GM21447 (cell line): ENCODE data around the gene HECA.

Source experiments
- ATAC-seq: cut with Tn5 transposase; IDR thresholded peaks from one replicate; pipeline ENCODE4 v1.9.1; 2021; ENCODE audit not compliant: unreplicated experiment

HECA gene

DNA sequence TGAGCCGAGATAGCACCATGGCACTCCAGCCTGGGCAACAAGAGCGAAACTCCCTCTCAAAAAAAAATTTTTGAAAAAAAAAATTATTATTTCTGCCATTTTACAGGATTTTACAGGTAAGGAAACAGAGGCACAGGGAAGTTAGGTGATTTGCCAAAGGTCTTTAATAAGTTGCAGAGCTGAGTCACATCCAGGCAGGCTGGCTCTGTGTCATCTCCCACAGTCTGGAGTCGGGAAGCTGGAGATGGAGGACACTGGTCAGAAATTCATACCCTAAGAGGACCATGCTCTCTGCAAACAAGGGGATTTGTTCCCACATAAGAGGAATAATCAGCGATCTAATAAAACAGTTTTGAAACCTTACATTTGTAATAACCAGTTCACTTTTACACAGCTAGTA lies 24.1 kb downstream of the HECA start:
- no peak for ATAC-seq

DNA sequence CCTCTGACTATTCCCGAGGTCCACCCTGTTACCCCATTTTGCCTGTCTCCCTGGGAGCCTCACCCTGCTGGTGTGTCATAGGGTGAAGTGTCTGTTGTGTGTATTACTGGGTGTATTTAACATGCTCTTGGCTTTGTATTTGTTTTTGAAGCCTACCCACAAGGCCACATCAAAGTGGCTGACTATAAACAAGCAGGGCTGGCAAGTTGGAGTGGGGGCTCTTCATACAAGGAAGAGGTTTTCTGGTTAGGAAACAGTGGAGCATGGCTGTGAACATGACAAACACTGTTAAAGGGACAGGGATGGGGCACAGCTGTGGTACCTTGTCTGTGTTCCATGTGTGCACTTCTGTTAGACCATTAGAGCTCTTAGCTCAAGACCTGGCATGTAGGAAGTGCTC lies 26.3 kb downstream of the HECA start:
- no peak for ATAC-seq

DNA sequence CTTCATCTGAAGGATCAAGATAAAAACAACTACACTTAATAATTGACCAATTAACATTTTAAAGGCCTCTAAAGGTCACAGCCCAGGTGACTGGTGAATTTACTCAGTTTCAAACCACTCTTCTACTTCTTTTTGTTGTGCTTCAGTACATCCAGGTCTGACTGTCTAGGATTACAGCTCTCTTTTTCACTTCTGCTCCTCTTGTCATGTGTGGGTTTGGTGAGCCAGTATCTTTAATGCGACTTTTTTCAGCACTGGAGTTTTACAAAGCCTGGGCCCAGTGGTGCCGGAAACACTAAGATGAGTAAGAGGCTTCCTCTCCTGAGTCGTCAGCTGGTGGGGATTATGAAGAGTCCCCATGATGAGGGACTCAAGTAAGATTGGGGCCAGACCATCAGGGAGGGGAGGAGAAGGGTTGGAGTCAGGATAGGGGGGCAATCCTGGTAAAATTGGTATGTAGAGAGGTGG lies 27.0 kb downstream of the HECA start:
- peak; percentile 97 for ATAC-seq

DNA sequence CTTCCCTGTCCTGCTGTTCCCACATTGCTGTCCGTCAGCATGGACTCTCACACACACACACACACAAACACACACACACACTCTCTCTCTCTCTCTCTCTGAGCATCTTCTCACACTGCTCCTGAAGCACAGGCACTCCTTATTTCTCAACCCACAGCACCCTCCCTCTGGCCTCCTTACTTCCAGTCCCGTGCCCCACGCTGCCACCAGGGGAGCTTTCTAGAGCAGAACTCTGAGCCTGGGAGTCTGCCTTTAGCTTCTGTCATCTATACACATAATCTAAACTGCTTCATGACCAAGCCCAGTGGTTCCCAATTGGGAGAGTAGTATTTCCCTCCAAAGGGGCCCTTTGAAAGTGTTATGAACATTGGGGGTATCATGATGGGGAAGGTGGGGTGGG lies 29.1 kb downstream of the HECA start:
- ATAC-seq: no peak

DNA sequence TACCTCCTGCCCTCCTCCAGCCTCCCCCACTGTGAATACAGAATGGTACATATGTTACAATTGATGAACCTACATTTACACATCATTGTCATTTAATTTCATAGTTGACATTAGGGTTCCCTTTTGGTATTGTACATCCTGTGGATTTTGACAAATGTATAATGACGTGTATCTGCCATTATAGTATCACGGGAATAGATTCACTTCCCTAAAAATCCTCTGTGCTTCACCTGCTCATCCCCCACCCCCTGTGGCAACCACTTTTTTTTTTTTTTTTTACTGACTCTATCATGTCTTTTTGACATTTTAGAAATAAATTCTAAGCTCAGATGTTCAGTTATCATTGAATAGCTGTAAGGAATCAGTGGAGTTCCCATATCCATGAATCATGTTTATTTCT lies 30.4 kb downstream of the HECA start:
- no peak for ATAC-seq

DNA sequence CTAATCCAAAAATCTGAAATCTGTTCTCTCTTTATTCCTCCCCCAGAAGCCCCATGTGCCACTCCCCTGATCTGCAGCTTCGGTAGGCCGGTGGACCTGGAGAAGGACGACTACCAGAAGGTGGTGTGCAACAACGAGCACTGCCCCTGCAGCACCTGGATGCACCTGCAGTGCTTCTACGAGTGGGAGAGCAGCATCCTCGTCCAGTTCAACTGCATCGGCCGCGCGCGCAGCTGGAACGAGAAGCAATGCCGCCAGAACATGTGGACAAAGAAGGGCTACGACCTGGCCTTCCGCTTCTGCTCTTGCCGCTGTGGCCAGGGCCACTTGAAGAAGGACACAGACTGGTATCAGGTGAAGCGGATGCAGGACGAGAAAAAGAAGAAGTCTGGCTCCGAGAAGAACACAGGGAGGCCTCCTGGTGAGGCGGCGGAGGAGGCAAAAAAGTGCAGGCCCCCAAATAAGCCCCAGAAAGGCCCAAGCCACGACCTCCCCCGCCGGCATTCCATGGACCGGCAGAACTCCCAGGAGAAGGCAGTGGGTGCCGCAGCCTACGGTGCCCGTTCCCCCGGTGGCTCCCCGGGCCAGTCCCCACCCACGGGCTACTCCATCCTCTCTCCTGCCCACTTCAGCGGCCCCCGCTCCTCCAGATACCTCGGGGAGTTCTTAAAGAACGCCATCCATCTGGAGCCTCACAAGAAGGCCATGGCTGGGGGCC lies 31.5 kb downstream of the HECA start:
- ATAC-seq: no peak

DNA sequence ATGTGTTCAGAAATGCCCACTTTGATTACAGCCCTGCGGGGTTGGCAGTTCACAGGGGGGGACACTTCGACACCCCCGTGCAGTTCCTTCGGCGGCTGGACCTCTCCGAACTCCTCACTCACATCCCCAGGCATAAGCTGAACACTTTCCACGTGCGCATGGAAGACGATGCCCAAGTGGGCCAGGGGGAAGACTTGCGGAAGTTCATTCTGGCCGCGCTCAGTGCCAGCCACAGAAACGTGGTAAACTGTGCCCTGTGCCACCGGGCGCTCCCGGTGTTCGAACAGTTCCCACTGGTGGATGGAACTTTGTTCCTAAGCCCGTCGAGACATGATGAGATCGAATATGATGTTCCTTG lies 32.1 kb downstream of the HECA start:
- no peak for ATAC-seq

DNA sequence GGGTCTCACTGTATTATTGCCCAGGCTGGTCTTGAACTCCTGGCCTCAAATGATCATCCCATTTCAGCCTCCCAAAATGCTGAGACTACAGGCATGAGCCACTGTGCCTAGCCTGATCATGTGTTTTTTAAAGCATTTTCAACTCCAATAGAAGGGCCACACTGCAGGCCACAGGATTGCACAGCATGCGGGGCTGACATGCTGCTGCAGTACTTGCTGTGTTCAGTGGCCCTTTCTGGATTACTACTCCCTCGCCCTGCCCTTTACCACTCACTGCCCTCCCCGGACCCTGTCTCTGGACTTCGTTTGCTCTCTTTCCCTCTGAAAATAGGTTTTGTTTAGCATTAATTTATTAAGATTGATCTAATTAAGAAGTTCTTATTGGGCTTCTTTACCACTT lies 37.3 kb downstream of the HECA start:
- ATAC-seq: no peak

DNA sequence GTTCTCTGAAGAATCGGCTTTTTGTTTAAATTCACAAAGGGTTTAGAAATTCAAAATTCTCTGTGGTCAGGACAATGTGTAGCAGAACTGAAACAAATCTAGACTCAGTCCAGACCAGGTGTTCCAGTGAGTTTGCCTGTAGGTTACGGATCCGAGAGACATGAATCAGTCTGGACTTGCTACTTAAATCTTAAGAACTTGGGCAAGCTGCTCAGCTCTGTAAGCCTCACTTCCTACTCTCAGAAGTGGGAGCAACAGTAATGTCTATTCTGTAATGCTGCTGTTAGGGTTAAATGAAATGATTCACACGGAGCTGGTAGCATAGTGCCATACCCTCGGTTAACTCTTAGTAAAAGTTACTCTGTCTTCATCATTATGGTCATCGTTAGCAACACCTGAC lies 37.7 kb downstream of the HECA start:
- no peak for ATAC-seq

DNA sequence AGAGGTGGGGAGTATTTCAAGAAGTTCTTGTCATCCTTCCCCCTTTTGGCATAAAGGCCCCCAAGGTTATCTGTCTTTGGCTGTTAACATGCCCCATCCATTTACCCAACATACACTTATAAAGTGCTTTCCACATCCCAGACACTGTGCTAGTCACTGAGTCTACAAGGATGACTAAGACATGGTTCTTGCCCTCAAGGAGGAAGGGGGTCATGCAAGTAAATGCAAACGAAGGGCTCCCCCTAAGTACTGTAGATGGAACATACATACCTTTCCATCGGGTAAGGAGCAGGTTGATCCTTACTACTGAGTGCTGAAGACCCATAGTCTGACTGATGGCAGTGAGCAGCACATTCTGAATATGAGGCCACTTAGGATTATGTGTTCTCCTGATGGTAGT lies 38.3 kb downstream of the HECA start:
- no peak for ATAC-seq

DNA sequence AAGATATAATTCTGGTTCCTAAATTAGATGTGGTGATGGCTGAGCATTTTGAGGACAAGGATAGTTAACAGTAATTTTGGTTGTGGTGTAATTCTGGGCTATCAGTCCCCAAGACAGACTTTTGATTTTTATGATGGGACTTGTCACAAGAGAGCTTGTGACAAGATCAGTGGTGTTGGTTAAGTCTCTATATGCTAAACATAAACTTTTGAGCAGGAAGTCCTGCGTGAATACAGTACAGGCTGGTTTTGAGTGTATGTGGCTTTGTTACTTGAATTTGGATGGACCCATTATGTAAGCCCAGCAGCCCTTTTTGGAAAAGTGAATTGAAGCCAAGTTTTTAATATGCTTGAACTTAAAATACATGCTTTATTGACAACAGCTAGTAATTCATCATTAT lies 38.9 kb downstream of the HECA start:
- no peak for ATAC-seq

DNA sequence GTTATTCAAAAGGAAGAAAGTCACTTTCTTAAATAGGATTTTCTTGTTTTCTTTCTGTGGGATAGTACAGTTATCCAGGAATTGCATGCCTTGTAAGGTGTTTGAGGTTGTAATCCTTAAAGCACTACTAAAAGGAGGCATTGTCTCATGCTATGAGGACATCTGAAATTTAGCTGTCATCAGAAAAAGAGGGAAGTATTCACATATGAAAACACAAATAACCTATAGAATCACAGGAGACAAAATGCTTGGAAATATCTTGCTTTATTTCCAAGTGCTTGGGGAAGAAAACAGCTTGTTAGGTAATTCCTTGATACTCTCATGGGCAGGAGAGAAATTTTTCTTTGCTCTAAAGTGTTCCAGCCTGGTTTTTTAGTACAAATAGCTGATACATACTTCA lies 40.1 kb downstream of the HECA start:
- no peak for ATAC-seq

DNA sequence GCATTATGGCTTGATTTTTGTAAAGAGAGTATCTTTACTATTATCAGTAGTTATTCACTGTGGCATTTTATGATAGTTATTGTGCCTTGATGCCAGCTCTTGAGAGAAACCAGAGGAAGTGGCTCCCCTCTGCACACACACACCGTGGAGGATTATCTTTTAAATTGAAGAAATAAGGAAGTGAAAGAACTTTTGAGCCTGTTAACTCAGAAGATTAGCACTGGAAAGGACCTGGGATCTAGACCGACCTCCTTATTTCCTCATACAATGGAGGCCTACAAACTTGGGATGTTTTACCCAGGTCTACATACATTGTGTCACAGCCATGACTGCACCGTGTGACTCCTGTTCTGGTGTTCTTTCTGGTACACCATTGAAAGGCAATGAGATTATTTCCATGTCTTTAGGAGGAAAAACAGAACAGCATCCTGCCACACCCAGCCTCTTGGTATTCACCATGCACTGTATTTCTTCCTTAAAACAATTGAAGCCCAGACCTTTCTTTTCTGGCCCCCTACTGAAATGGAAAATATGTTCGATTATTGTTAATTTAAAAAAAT lies 40.6 kb downstream of the HECA start:
- ATAC-seq: peak; percentile 56

DNA sequence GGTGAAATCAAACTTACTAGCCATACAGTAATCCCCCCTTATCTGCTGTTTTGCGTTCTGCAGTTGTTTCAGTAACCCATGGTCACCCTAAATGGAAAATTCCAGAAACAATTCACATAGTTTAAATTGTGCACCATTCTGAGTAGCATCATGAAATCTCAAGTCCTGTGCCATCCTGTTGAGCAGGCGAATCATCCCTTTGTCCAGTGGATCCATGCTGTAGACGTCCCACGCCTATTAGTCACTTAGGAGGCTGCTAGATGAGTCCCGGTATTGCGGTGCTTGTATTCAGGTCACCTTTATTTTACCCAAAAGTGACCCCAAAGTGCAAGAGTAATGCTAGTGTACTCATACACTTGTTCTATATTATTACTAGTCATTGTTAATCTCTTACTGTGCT lies 46.4 kb downstream of the HECA start:
- no peak for ATAC-seq

DNA sequence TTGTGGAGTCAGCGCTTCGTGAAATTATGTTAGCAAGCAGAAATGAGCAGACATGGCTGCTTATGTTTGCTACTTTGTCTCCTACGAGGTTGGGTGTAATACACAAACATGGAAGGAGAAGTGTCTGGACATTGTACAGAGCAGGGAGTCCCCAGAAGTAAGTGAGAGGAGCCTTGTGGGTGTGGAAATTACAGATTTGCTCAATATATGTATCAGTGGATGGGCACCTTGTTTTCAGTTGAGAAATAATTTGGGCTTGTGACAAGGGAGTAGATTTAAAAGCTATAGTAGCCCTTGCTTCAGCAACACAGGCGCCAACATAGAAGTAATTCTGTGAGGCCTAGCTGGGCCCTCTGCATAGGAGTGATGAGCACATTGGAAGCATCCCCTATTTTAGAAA lies 49.2 kb downstream of the HECA start:
- no peak for ATAC-seq

DNA sequence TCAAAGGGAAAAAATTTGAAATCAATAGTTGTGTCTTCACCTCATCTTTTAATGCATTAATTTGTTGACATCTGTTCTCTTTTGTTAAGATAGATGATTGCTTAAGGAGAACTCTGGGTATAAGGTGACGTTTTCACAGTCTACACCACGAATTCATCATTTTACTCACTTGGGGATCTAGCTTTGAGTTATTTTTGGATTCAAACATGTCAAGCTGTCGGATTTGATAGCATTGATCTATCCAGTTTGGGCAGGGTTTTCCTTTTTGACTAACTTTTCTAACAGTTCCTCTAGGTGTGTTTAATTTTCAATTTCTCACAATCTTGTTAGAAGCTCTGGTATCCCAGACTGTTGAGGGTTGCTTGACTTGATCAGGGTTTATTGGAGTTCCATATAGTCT lies 49.6 kb downstream of the HECA start:
- ATAC-seq: no peak

DNA sequence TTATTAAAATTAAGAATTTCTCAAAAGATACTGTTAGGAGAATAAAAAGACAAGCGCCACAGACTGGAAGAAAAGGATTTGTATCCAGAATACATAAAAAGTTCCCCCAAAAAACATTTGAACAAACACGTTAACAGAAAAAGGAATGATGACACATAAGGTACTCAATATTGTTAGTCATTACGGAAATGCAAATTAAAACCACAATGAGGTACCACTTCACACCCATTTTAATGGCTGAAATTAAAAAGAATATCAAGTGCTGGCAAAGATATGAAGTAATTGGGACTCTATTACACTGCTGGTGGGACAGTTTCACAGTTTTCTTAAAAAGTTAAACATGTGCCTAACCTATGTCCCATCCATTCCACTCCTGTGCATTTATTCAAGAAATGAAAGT lies 51.4 kb downstream of the HECA start:
- ATAC-seq: no peak

DNA sequence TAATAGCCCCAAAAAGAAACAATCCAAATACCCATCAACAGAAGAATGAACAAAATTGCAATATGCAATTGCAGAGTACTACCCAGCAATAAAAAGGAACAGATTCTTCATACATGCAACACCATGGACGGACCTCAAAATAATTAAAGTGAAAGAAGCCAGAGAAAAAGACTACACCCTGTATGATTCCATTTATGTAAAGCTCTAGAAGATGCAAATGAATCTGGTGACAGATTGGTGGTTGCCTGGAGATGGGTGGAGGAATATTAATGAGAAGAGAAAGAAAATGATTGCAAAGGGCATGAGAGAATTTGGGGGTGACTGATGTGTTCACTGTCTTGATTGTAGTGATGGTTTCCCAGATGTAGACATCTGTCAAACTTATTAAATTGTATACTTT lies 51.8 kb downstream of the HECA start:
- no peak for ATAC-seq

DNA sequence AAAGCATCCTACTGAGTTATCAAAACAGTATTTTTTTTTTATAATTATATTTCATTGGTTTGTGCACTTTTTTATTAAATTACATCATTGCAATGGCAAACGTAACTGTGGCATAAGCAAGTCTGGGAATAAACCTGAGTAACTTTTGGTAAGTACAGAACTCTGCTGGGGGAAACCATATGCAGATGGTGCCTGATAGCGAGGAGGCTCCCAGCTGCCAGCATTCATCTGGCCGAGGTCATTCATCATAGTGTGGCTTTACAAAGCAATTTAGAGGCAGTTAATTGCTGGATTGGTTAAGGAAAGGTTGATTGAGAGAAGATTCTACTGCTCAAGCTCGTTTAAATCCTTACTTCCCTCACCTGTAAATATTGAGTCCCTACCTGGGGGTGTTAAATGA lies 52.6 kb downstream of the HECA start:
- no peak for ATAC-seq

DNA sequence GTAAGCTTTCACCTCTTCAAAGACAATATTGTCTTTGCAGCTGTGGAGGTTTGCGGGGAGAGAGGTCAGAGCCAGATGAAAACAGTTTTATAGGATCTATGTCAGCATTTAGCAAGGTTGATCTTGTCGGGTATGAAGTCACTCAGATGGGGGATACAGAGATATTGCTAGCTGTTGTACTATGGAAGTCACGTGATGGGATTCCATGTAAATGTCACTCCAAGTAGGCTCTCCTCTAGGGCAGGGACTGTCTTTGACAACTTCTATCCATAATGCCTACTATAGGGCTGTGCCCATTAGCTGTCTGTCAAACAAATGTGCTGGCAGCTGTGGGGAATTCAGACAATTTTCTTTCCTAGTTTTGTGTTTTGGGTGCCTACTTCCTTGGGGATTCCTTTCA lies 54.8 kb downstream of the HECA start:
- no peak for ATAC-seq

DNA sequence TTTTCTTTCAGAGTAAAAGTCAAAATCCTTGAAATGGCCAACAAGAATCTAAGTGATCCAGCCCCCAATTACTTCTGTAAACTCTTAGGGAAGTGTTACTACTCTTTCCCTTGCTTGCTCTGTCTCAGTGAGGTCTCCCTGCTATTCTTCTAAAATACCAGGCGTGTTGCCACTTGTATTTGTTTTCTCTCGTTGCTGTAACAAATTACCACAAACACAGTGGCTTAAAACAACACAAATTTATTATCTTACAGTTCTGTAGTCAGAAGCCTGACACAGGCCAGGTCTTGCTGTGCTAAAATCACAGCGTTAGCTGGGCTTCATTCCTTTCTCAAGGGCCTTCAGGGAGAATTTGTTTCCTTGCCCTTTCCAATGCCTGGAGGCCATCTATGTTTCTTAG lies 59.9 kb downstream of the HECA start:
- no peak for ATAC-seq

DNA sequence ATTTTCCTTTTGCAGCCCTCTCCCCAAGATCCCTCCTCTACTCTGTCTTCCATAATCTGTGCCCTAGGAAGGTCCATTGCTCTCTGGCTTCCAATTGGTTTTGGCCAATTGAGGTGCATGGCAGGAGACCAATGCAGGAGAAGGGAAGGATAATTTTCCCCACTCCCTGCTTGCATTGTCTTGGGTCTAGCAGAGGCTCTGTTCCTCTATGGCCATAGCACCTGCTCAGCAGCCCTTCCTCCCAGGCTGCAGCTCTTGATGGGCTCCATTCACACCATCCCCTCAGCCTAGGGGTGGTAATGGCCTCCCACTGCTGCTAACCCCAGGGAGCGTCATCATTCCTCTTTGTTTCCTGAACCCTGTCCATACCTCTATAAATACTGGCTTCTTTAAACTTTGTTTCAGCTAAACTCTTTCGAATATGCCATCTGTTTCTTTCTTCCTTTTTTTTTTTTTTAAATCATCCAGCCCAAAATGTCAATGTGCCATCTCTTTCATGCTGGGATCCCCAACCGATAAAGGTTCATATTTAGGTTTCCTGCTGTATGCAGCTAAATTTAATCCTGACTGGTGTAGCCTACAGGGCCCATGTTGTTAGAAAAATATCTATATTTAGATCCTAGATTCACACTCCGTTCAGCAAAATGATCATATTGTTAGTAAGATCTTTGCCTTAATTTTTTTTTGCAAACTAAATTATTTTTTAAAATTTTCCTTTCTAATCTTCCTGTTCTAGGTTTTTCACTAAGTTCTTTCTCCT lies 63.8 kb downstream of the HECA start:
- ATAC-seq: no peak

DNA sequence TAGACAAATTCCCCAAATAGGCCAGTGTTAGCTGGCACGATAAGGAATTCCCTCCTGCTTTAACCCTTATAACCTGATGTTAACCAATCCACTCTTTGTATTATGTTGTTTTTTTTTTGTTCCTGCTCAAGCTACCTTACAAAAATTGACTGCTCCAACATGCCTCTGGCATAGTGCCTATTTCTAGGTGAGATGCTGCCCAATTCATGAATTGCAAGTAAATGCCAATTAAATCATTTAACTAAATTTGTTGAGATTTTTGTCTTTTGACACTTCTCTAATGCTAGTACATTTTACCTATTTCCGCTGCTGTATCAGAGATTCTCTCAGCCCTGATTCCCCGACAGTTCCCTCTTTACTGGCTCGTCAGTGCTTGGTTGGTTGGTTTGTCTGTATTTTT lies 66.5 kb downstream of the HECA start:
- ATAC-seq: no peak
